GM11168 (cell line): ENCODE results near the gene HTR4.
"Not testable (repeated sequence)": the region's sequence is repeated elsewhere in the genome, so short reads cannot be mapped to it uniquely, and the experiment has no call there.

Experiments used
- in situ Hi-C: fragments of 300-500 bp; cut with MboI; formaldehyde crosslinking; loops from one replicate; pipeline ENCODE4 v1.12.0; 2022; ENCODE audit warnings: low sequenced_read_pairs; ENCODE audit not compliant: unreplicated experiment

Gene HTR4

GRCh38 chr5:148484651-148485050 is 169.7 kb downstream of the HTR4 start:
- in situ Hi-C loops: no loop called here

DNA sequence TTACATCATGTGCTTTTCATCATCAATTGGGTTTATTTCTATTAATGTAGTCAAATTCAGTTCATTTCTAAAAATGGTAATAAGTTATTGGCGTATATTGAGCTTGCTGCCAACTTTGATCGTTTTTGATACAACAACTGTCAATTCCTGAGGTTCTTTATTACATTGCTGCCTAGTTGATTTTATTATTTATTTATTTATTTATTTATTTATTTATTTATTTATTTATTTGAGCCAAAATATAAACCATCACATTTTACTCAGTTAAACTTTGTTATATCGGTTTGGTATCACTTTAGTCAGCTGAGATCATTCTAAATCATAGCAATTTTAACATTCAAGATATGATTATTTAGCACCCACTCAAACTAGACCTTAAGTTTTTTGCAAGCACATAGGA is 170.6 kb downstream of the HTR4 start:
- in situ Hi-C loops: no loop called here

DNA sequence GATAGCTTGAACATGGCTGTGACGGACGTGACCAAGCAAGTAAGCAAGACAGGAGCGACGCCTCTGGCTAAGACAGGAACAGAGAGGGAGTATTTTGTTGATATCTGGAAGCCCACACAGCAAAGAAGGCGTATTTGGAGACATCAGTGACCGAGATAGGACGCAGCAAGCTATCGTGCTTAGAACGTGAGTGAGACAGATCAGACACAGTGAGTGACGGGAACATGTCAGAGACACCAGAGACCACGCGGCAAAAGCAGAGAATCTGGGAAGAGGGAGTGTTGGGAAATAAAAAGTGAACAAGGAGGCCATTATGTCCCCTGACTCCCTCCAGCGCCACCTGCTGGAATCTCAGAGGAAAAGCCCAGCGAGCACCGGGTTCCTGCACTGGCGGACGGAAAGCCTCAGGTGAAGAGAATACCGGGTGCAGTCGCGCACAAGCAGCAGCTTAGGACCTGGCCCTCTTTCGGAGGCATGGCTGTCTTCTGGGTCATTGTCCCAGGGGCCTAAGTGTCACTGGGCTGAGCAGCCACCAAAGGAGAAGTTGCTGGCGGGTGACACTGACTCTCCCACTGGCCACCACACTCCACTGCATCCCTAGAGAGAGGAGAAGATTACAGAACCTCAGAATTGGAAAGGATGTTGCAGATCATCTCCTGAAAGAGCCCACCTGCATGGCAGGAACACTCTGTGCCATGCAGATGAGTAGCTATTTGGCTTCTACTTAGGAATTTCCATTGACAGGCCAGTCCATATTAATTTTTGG is 171.4 kb downstream of the HTR4 start:
- in situ Hi-C loops: no loop called here

- in situ Hi-C loops: no loop called here
These were observed 172.1 kb downstream of the HTR4 start for GRCh38 chr5:148482196-148482595.

- in situ Hi-C loops: no loop called here
These were observed 176.9 kb downstream of the HTR4 start for GRCh38 chr5:148477429-148477828.

DNA sequence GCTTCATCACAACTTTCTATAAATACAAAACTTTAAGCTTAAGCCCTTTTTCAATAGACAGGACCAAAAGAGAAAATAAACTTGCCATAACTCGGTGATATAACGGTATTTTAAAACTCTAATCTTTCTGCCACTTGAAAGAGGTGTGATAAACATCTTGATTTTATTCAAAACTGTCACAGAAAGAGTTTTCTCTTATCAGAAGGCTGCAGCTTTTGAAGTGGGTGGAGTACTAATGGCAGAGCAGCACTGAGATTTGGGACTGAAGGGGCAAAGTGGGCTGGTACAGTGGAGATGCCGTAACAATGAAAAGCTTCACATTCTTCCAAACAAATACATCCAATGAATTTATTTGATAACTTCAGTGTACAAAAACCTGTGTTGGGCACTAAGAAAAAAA is 178.0 kb downstream of the HTR4 start:
- in situ Hi-C loops: no loop called here

GRCh38 chr5:148474025-148474511 is 180.3 kb downstream of the HTR4 start:
- in situ Hi-C loops: no loop called here

DNA sequence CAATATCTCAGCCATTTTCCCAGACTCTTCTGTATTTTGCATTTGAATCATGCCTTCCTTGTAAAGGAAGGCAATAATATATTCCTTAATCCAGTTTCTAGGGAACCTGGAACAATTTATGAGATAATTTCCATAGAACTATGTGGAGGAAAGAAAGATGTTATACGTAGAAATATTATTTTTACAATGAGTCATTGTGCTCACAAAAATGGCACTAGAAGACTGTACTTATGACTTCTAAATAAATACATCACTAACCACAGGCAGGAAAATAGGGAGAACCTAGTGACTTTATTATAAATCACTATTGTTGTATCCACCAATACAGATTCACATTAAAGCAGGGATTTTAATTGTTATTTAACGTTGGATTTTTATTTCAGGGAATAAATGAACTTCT is 182.9 kb downstream of the HTR4 start:
- in situ Hi-C loops: no loop called here

GRCh38 chr5:148469501-148469935 is 184.8 kb downstream of the HTR4 start:
- in situ Hi-C loops: no loop called here

DNA sequence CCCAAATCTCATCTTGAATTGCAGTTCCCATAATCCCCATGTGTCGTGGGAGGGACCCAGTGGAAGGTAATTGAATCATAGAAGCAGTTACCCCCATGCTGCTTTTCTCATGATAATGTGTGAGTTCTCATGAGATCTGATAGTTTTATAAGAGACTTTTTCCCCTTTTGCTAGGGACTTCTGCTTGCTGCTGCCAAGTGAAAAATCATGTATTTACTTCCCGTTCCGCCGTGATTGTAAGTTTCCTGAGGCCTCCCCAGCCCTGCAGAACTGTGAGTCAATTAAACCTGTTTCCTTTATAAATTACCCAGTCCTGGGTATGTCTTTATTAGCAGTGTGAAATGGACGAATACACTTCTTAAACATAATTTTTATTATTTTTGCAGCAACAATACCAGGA is 185.6 kb downstream of the HTR4 start:
- in situ Hi-C loops: not testable (repeated sequence)

DNA sequence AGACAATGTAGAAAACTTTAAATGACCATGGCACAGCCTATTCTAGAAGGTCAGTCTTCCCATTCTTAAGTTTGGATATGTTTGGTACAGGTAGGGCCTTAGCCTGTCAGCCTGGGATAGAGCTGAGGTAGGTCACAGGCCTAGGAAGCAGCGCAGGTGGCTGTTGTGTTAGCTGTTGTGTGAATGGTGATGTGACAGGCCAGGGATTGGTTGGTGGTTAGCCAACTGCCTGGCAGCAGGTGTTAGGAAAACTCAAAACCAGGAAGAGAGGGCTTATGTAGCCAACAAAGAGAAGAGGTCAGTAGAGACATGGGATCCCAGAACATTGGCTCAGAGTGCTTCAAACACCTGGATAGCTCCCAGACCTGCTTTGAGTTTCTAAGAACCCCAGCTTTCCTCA is 186.4 kb downstream of the HTR4 start:
- in situ Hi-C loops: no loop called here

GRCh38 chr5:148466236-148466580 is 188.1 kb downstream of the HTR4 start:
- in situ Hi-C loops: no loop called here

- in situ Hi-C loops: no loop called here
These were observed 188.7 kb downstream of the HTR4 start for GRCh38 chr5:148465381-148466235.

DNA sequence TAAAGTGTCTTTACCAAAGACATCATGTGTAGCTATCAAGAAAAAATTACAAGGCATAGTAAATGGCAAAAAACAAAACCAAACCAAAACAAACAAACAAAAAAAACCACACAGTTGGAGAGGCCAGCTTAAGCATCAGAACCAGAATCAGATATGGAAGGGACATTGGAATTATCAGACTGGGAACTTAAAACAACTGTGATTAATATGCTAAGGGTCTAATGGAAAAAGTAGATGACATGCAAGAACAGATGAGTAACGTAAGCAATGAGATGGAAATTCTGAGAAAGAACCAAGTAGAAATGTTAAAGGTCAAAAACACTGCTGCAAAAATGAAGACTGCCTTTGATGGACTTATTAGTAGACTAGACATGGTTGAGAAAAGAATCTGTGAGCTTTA is 194.7 kb downstream of the HTR4 start:
- in situ Hi-C loops: no loop called here

GRCh38 chr5:148458036-148458888 is 196.1 kb downstream of the HTR4 start:
- in situ Hi-C loops: no loop called here

GRCh38 chr5:148457183-148457620 is 197.1 kb downstream of the HTR4 start:
- in situ Hi-C loops: no loop called here

GRCh38 chr5:148455185-148455584 is 199.1 kb downstream of the HTR4 start:
- in situ Hi-C loops: no loop called here

- in situ Hi-C loops: no loop called here
These were observed 199.8 kb downstream of the HTR4 start for GRCh38 chr5:148454576-148454975.

DNA sequence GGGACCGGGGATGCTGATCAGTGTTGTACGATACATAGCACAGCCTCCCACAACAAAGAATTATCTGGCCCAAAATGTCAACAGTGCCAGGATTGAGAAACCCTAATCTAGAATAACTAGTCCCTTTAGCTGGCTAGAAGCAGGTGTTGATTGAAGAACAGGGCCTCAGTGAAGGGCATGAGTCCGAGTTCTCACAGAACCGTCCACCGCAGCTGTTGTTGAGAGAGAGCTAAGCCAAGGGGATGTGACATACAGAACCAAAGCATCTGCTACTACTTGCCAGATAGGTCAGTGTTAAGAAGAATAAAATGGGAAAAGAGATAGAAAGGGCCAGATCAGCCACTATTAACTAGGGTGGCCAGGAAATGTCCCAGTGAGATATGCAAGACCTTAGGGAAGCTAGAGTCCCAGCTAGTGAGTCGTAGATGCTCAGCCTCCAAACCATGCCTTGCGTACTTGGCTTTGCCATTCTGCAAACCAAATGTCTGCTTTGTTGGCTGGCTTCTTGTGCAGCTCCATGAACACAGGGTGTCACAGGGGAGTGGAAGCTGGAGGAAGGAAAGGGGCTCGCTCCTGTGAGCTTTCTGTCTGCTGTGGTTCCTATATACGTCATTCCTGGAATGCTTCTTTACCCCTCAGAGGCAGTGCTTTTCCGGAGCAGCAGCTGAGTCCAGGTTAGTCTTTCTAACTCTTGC is 201.7 kb downstream of the HTR4 start:
- in situ Hi-C loops: no loop called here

DNA sequence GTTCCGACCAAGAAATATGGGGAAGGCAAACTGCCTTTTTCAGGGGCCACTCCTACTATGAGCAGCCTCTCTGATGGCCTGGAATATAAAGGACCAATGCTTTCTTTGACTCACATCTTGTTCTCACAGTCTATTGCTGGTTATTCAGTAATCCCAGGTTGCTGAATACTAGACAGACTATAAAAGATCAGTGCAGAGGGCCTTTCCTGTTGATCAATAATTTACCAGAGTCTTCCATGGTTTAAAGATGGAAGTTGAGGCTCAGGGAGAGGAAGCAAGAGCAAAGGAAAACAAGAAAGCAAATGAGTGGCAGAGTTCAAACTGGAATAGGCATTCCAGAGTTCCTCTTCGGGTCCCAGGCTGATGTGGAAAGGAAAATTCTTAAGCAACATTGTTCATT is 207.7 kb downstream of the HTR4 start:
- in situ Hi-C loops: loop anchor here (10.0 kb wide), 1 partner anchor 278 kb away; no protein-coding TSS in a partner anchor
